Activated T-cell treated with anti-CD3 and anti-CD28 coated beads for 4 hours (primary cell): ENCODE results near the gene SMAD4.
A peak's percentile ranks its signal among the peaks of the same experiment; 100 is the strongest.
"Not testable (repeated sequence)": the region's sequence is repeated elsewhere in the genome, so short reads cannot be mapped to it uniquely, and the experiment has no call there.

Source experiments
- DNase-seq: peaks from one replicate; pipeline ENCODE4 v3.0.0-alpha.2; 2020

Gene SMAD4

GRCh38 chr18:51029694-51030536, at the start of gene SMAD4:
Gene SMAD4 (plus strand): TSS chr18:51030213. CDS start chr18:51047047, 16,834 bp downstream.
- peak; percentile 99 for DNase-seq

DNA sequence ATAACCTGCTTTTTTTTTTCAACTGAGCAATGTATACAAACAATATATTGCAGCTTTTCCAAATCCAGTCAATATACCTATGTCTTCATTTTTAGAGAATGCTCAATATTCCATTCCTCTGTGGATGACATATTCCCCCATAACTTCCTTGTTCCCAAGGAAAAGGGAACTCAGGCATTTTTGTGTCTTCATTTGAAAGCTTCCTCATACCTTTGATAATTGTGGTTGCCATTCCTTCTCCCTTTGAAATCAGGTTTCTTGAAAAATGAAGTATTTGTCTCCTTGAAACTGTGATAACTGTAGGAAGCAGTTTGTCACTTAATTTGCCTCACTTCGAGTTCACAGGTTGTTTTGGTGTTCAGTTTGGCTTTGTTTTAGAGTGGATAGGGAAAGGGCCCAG, 48.6 kb upstream of the SMAD4 start:
- DNase-seq: no peak

GRCh38 chr18:50982086-50982801, 47.8 kb upstream of the SMAD4 start:
- no peak for DNase-seq

DNA sequence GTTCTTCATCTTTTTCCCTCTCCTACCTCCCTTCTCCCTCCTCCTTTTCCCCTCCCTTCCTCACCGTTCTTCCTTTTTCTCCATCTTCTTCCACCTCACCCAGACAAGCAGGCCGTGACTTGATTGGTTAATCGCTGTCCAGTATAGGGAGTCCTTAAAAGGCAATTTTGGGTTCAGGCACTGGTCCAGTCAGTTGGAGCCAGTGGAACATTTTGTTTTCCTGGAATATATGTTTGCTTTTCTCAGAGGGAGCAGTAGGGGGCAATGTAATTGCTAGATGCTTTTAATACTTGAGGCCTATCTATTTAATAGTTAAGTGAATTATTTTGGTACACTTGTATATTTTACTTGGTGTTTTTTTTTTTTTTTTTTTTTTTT, 47.2 kb upstream of the SMAD4 start:
- no peak for DNase-seq

- no peak for DNase-seq
Observed at GRCh38 chr18:50986360-50987087, 43.5 kb upstream of the SMAD4 start.

GRCh38 chr18:50987261-50987660, 42.8 kb upstream of the SMAD4 start:
- DNase-seq: no peak

DNA sequence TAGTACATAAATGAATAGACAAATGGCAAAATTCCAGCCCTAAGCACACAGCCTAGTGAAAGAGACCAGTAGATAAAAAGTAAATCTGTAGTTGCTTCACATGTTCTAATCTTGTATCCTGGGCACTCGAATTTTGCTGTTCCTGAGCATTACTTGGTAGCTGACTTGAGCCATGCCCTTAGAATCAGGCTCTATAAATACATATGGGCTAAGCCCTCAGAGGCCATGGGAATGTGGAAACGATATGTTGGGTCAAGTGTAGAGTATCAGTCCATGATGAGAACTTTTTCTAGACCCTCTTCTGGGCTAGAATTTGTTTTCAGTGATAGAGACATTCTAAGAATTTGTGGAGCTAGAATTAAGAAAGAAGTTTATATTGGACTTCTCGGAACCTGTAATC, 40.3 kb upstream of the SMAD4 start:
- DNase-seq: no peak

DNA sequence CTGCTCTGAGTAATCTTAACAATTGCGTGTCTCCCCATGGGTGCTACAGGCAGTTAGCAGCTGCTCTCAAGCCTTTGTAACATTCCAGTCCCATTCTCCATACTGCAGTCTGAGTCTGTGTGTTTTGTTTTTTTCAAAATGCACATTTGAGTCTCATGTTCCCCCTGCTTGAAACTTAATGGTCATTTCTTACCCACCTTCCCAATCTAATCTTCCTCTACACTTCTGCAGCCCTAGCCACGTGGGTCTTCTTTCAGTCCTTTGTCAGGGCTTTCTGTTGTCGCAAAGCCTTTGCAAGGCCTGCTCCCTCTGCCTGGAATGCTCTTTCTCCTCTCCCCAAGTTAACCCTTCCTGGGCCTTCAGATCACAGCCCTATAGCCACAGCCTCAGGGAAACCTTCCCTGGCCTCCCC, 37.7 kb upstream of the SMAD4 start:
- DNase-seq: no peak

GRCh38 chr18:50994031-50994430, 36.0 kb upstream of the SMAD4 start:
- no peak for DNase-seq

- not testable (repeated sequence) for DNase-seq
Observed at GRCh38 chr18:51003174-51003573, 26.8 kb upstream of the SMAD4 start.

DNA sequence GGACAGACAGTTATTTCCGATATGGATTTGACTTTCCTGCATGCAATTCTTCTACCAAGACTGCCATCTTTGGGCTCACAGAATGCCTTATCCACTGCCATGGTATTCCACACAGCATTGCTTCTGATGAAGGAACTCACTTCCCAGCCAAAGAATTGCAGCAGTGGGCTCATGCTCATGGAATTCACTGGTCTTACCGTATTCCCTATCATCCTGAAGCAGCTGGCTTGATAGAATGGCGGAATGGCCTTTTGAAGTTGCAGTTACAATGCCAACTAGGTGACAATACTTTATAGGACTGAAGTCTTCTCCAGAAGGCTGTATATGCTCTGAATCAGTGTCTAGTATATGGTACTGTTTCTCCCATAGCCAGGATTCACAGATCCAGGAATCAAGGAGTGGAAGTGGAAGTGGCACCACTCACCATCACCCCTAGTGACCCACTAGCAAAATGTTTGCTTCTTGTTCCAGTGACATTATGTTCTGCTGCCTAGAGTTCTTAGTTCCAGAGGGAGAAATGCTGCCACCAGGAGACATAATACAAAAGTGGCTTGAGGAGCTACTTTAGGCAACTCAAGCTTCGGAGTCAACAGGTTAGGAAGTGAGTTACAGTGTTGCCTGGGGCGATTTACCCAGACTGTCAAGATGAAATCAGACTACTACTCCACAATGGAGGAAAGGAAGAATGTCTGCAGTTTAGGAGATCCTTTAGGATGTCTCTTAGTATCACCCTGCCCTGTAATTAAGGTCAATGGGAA, 23.8 kb upstream of the SMAD4 start:
- DNase-seq: no peak

- DNase-seq: no peak
Observed at GRCh38 chr18:51006948-51007789, 22.8 kb upstream of the SMAD4 start.

GRCh38 chr18:51007790-51008139, 22.2 kb upstream of the SMAD4 start:
- no peak for DNase-seq

- DNase-seq: no peak
Observed at GRCh38 chr18:51009072-51009471, 20.9 kb upstream of the SMAD4 start.

DNA sequence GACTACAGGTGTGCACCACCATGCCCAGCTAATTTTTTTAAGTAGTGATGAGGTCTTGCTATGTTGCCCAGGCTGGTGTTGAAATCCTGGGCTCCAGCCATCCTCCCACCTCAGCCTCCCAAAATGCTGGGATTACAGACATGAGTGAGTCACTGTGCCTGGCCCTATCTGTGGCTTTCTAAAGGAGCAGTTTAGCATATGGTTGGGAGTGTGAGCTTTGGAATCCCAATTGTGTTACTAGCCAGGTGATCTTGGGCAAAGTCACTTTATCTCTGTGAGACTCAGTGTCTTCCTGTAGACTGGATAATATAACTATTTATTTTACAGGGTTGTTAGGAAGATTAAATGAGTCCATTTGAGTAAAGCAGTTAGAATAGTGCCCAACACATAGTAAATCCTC, 19.8 kb upstream of the SMAD4 start:
- DNase-seq: no peak

GRCh38 chr18:51011709-51012108, 18.3 kb upstream of the SMAD4 start:
- DNase-seq: no peak

DNA sequence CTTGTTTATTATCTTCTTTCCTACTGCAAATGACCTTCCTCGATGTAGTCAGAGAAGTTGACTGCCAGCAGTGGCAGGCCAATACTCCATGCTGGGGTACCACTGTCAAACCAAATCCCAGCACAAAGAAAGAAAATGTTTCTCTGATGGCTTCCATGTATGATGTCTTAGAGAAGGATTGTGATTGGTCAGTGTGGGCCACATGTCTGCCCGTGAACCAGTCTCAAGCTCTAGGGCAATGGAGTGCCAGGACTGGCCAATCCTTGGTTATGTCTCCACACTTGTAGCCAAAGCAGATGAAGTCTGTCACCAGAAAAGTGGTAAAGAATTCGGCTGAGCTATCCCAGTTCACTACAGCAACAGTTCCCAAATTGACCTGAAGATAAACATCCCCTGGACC, 17.6 kb upstream of the SMAD4 start:
- no peak for DNase-seq

- DNase-seq: no peak
Observed at GRCh38 chr18:51013259-51013658, 16.8 kb upstream of the SMAD4 start.

- no peak for DNase-seq
Observed at GRCh38 chr18:51017140-51017879, 12.7 kb upstream of the SMAD4 start.

DNA sequence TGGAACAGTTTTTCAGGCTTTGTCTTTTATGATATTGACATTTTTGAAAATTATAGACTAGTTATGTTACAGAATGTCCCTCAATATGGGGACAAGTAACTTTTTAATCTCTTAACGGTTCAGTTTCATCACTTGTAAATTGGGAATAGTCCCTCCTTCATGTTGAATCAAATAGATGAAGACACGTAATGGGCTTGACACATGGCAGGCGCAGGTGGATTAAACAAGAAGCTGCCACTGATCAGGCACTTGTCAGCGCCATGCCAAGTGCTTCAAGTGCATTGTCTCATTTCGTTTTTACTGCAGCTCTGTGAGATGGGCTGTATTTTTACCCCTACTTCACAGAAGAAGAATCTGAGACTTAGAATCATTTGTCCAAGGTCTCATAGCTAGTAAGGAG, 9.5 kb upstream of the SMAD4 start:
- DNase-seq: no peak

- DNase-seq: no peak
Observed at GRCh38 chr18:51021226-51021965, 8.6 kb upstream of the SMAD4 start.
